Adipocyte (in vitro differentiated cells): ENCODE results near the gene MEI1.
"Not testable (repeated sequence)": the region's sequence is repeated elsewhere in the genome, so short reads cannot be mapped to it uniquely, and the experiment has no call there.

Experiments used
- DNase-seq: peaks from one replicate; pipeline ENCODE4 v3.0.0-alpha.2; 2015; ENCODE audit warnings: low read depth
- H3K27me3 ChIP-seq: replicated peaks from 2 replicates; pipeline ENCODE4 v1.7.0; 2013; ENCODE audit warnings: mild to moderate bottlenecking, low read length, moderate library complexity; ENCODE audit not compliant: control insufficient read depth, insufficient read depth
- H3K36me3 ChIP-seq: 2 replicates; pipeline ENCODE4 v1.7.0; 2013; ENCODE audit warnings: low read length, mild to moderate bottlenecking, moderate library complexity; ENCODE audit not compliant: control insufficient read depth, insufficient read depth, severe bottlenecking
- H3K4me1 ChIP-seq: 2 replicates; pipeline ENCODE4 v1.7.0; 2013; ENCODE audit warnings: mild to moderate bottlenecking, low read length, moderate library complexity; ENCODE audit not compliant: control insufficient read depth, insufficient read depth
- H3K4me3 ChIP-seq: 2 replicates; pipeline ENCODE4 v1.7.0; 2013; ENCODE audit warnings: mild to moderate bottlenecking, low read length, moderate library complexity
- H3K9ac ChIP-seq: 2 replicates; pipeline ENCODE4 v1.7.0; 2013; ENCODE audit warnings: mild to moderate bottlenecking, low read length, moderate library complexity
- H3K9me3 ChIP-seq: 2 replicates; pipeline ENCODE4 v1.7.0; 2013; ENCODE audit warnings: mild to moderate bottlenecking, low read length, moderate library complexity; ENCODE audit not compliant: control insufficient read depth

The MEI1 gene

DNA sequence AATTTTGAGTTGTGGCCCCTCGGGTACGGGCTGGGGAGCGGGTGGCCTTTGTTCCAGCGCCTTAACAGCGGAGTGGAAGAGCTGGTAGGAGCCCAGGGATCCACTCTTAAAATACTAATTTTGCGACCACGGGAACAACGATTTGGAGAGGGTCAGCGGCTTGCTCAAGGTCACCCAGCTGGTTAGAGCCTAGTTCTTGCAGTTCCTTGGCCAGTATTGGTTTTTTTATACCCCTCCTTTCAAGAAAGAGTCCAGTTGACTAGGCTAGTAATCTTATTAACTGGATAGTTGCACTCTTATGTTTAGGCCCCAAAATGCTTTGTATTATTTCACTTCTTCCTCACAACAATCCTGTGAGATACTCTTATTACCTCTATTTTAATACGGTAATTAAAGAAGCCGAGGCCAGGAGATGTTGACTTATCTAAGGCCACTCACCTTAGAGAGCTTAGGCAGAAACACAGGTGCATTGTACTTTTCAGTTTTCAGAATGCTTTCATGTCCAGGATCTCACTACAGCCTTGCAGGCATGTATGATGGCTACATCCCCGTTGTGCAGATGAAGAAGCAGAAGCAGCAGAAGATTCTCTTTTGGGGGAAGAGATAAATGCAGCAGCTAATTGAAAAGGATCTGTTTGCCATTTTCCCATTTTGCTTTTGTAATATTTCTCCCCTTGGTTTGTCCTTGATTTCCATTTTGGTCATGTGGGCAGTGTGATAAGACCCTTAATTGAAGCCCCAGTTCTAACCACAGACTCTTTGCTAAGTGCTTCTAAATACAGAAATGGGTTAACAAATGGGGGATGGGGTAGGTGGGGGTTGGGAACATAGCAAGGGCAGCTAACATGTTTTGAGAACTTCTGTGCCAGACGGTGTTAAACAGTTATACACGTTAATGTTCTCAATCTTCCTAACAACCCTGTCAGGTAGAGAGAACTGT, 135.0 kb downstream of the MEI1 start:
- peak overlapping the region; percentile 89 for H3K4me3 ChIP-seq
- DNase-seq = peak; percentile 25
- peaks cover 14% of the 10 kb centered on the region for H3K4me1 ChIP-seq
- no peaks in the 10 kb centered on the region for H3K27me3 ChIP-seq
- H3K9me3 ChIP-seq = no peaks in the 10 kb centered on the region
- H3K9ac ChIP-seq = peak overlapping the region; percentile 90
- peaks cover 13% of the 10 kb centered on the region for H3K36me3 ChIP-seq

DNA sequence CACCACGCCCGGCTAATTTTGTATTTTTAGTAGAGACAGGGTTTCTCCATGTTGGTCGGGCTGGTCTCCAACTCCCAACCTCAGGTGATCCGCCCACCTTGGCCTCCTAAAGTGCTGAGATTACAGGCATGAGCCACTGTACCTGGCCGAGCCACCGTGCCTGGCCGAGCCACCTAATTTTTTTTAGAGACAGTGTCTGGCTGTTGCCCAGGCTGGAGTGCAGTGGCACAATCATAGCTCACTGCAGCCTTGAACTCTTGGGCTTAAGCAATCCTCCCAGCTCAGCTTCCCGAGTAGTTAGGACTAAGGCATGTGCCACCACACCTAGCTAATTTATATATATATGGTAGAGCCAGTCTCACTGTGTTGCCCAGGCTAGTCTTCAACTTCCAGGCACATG, 136.2 kb downstream of the MEI1 start:
- H3K27me3 ChIP-seq, H3K9ac ChIP-seq, H3K4me3 ChIP-seq, DNase-seq, H3K9me3 ChIP-seq: not testable (repeated sequence)
- peaks cover 13% of the 10 kb centered on the region for H3K36me3 ChIP-seq
- H3K4me1 ChIP-seq = peaks cover 14% of the 10 kb centered on the region

DNA sequence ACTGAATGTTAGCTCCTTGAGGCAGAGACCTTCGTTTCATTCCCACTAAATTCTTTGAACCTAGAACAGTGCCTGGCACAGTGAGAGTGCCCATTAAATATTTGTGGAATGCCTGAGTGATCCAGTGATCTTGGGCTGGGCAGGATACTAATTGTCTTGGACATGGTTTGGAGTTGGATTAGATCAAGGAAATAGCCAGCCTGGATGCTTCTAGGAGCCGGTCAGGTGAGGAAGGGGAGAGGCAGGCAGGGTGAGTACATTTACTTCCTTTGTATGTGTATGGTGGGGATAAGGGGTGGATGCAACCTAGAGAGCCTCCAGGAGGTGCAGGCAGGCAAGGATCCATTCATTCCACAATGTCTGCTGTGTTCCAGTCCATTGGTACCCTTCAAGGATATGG, 137.2 kb downstream of the MEI1 start:
- H3K4me1 ChIP-seq = peaks cover 18% of the 10 kb centered on the region
- H3K9me3 ChIP-seq = no peaks in the 10 kb centered on the region
- H3K36me3 ChIP-seq = peaks cover 17% of the 10 kb centered on the region
- no peak for DNase-seq
- H3K4me3 ChIP-seq = no peak overlapping the region
- H3K9ac ChIP-seq = no peak overlapping the region
- H3K27me3 ChIP-seq = no peaks in the 10 kb centered on the region

DNA sequence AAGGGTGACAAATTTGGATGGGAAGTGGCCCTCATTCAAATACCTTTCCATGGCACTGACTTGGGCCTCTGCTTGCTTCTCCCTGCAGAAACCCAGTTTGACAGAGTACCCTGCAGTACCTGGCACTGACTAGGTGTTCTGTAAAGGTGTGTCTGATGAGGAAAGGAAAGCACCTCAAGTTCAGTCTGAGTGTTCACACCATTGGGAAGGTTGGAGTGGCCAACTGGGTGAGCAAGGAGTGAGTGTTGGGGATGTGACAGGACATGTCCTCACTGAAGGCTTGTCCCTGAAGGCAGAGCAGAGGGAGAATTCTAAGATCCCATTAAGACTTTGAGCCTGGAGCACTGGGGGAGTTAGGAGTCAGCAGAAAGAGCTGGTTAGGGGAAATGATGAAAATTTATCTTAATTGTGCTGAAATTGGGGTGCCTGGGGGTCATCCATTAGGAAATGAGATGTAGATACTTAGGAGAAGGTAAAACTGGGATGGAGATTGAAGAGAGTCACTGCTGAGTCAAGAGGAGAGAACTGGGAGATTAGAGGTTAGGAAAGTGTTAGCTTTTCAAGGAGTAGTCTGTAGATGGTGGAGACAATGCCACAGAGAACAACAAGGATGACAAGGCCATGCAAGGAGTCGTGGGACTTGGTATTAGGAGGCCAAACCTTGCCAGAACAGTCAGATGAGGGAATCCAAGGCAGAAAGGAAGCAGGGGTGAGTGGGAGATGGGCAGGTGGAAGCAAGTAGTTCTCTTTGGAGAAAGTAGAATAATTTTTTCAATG, 139.7 kb downstream of the MEI1 start:
- H3K4me1 ChIP-seq = peaks cover 23% of the 10 kb centered on the region
- H3K4me3 ChIP-seq = no peak overlapping the region
- DNase-seq = no peak
- H3K9ac ChIP-seq = no peak overlapping the region
- no peaks in the 10 kb centered on the region for H3K9me3 ChIP-seq
- H3K36me3 ChIP-seq = peaks cover 25% of the 10 kb centered on the region
- no peaks in the 10 kb centered on the region for H3K27me3 ChIP-seq

DNA sequence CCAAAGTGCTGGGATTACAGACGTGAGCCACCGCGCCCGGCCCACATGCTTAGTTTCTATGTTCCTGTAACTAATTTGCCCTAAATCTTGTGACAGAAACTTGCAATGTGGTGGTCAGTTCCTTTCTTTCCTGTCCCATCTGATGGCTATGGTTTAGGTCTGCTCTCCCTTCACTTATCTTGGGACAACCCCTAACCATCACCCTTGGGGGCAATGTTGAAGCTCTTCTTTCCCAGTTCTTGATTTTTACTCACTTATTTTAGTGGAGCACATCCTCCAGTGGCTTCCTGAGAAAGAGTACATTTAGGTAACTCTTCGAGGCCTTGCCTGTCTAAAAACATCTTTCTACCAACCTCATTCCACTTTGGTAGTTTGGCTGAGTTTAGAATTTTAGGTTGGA, 140.9 kb downstream of the MEI1 start:
- peaks cover 25% of the 10 kb centered on the region for H3K36me3 ChIP-seq
- no peak for DNase-seq
- no peaks in the 10 kb centered on the region for H3K27me3 ChIP-seq
- H3K4me1 ChIP-seq = peaks cover 18% of the 10 kb centered on the region
- no peaks in the 10 kb centered on the region for H3K9me3 ChIP-seq
- H3K9ac ChIP-seq = no peak overlapping the region
- no peak overlapping the region for H3K4me3 ChIP-seq

DNA sequence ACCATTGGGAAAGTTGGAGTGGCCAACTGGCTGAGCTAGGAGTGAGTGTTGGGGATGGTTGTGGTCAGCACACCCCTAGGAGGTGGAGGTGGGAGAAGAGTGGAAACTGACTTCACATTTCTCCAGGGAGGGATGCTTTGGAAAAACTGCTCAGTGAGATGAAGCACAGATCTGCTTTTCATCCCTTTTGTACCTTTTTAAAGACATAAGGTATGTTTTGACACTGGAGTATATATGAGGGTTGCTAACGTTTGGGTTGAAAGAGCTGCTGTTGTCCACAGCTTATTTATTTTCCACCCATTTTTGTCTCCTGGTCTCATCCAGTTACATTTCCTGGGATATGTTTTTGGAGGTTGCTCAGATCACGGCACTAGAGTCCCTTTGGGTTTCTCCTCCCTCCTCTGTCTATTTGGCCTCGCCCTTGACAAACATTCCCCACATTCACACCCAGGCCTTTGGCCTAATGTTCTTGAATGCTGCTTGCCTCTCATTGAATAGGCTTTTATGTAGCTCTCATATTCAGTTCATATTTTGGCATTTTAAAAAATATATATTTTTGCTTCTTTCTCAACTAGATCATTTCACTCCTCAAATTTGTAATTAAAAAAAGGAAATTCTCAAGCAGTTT, 141.9 kb downstream of the MEI1 start:
- Histone ChIP-seq H3K9me3 (no peaks in the 10 kb centered on the region), H3K9ac (peak overlapping the region; percentile 43), H3K36me3 (peaks cover 20% of the 10 kb centered on the region), H3K27me3 (no peaks in the 10 kb centered on the region), H3K4me3 (no peak overlapping the region), H3K4me1 (peaks cover 18% of the 10 kb centered on the region)
- DNase-seq = peak; percentile 53

DNA sequence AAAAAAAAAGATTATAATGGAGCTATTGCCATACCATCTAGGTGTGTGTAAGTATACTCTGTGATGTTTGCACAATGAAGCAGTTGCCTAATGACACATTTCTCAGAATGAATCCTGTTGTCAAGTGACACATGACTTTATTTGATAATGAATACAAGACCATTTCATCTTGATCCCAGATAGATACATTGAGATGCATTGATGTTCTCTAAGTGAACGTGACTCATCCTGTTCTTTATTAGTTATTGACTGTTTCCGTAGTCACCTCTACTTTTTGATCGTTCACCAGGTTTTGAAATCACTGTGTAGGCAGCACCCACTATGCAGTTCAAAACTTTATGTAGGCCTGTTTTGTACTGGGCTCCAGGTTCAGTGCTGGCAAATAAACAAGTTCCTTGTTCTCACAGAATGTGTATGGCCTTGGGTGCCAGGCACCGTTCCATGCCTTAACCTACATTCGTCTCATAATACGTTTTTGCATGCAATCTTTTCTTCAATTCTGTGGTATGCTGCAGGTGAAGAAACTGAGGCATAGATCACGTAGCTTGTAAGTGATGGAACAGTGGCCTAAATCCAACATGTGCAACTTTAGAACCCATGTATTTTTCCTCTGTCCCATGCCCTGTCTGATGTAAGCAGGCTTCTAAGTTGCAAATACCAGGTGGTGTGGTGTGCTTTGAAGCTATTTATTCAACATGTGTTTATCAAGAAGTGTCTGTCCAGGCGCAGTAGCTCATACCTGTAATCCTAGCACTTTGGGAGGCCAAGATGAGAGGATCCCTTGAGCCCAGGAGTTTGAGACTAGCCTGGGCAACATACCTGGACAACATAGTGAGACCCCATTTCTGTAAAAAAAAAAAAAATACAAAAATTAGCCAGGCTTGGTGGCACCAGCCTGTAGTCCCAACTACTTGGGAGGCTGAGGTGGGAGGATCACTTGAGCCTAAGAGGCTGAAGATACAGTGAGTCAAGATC, 144.0 kb downstream of the MEI1 start:
- Histone ChIP-seq H3K36me3 (peaks cover 12% of the 10 kb centered on the region), H3K27me3 (no peaks in the 10 kb centered on the region), H3K4me3 (no peak overlapping the region), H3K9ac (no peak overlapping the region), H3K9me3 (no peaks in the 10 kb centered on the region), H3K4me1 (peaks cover 20% of the 10 kb centered on the region)
- DNase-seq = no peak

DNA sequence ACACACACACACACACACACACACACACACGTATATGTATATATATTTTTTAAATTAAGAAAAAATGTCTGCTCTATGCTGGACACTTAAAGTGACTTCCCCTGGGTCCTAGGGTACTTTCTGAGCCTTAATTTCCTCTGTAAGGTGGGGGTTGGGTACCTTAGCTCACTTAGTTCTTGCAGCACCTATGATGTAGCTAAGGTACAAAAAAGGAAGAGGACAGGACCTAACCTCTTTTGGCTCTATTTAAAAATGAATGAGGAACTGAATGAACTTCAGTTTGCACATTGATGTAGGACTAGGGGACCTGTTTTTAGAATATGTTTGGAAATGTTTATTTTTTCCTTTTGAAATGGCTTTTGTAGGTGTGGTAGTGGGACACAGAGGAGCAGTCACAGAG, 144.7 kb downstream of the MEI1 start:
- peaks cover 12% of the 10 kb centered on the region for H3K36me3 ChIP-seq
- peaks cover 26% of the 10 kb centered on the region for H3K4me1 ChIP-seq
- DNase-seq = no peak
- no peaks in the 10 kb centered on the region for H3K27me3 ChIP-seq
- no peaks in the 10 kb centered on the region for H3K9me3 ChIP-seq
- no peak overlapping the region for H3K9ac ChIP-seq
- no peak overlapping the region for H3K4me3 ChIP-seq

DNA sequence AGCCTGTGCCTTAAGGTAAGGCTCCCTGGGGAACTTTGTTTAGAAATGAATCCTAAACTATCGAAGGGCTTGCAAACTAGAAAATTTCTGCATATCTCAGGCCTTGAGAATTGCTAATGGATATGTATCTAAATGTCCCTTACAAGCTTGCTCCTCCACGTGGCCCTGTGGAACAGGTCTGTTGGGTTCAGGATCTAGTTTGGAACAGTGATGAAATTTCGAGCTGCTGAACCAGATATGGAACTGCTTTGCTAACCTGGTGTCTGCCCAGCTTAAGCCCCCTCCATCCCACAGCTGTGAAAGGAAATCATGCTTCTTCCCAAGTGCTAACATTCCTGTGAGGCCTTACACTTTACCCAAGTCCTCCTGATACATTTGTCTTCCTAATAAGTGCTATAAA, 145.2 kb downstream of the MEI1 start:
- peaks cover 26% of the 10 kb centered on the region for H3K4me1 ChIP-seq
- no peak overlapping the region for H3K4me3 ChIP-seq
- DNase-seq = no peak
- H3K9ac ChIP-seq = no peak overlapping the region
- no peaks in the 10 kb centered on the region for H3K27me3 ChIP-seq
- no peaks in the 10 kb centered on the region for H3K9me3 ChIP-seq
- peaks cover 12% of the 10 kb centered on the region for H3K36me3 ChIP-seq

DNA sequence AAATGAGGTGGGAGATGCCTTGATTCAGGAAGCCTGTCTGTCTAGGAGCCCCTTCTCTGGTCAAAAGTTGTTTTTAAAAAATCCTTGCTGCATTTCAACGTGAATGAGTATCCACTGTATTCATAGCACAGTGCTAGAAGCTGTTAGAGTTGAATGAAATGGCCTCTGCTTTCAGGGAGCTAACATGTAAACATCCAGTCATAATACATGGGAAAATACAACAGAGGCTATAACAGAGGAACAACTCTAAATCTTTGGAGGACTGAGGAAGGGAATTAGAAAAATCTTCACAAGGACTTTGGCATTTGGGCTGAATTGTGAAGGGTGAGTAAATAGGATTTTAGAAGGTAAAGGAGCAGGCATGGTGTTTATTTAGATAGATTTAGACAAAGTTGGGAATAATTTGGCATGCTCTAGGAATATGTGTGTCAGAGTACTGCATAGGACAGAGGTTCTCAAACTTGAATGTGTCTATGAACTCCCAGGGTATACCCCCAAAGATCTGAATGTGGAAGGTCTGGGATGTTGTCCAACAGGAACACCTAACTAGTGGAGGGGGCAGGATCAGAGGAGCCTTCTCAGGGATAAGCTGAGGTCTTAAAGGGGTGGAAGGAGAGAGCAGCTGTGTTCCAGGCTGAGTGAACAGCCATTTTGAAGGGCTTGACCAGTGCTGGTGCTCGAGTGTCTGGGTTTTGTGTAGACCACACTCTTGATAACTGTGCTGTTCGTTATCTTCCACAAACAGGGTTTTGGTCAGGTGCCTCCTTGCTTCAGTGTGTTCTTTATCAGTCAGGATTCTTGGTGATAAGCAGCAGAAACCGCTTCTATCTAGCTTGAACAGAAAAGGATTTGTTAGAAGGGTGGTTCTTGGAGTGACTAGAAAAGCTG, 146.3 kb downstream of the MEI1 start:
- Histone ChIP-seq H3K36me3 (peaks cover 12% of the 10 kb centered on the region), H3K4me3 (no peak overlapping the region), H3K9ac (no peak overlapping the region), H3K27me3 (no peaks in the 10 kb centered on the region), H3K9me3 (no peaks in the 10 kb centered on the region), H3K4me1 (peaks cover 26% of the 10 kb centered on the region)
- no peak for DNase-seq
